IMR-90 (cell line): ENCODE results near the gene SLC39A2. TPM values are rescaled to one million over a fixed set of nuclear protein-coding genes. Genes with fewer than 3 reads are reported as not detected.

Experiments used
- ATAC-seq: fragments of 200-7000 bp; cut with Tn5 transposase; 2 replicates; pipeline ENCODE4 v1.9.1; 2020; ENCODE audit warnings: low read depth, mild to moderate bottlenecking, moderate library complexity
- BruUV-seq: library from RNA; stranded (reverse); fragments of 400-500 nt; replicated peaks from 2 replicates; lab custom pipeline; 2021; lab: Mats Ljungman, UMichigan
- CTCF ChIA-PET: fragments of 300-600 bp; formaldehyde crosslinking; extraction: SDS; loops from one replicate; lab custom pipeline; 2021; ENCODE audit warnings: antibody characterized with exemption; lab: Yijun Ruan, JAX
- POLR2A ChIA-PET: fragments of 300-600 bp; sonication (Branson Sonifier 250); formaldehyde crosslinking; loops from one replicate; lab custom pipeline; 2022; ENCODE audit warnings: antibody characterized with exemption; ENCODE audit not compliant: unreplicated experiment; lab: Charles Lee
- DNase-seq: peaks from one replicate; pipeline ENCODE4 v3.0.0; 2013
- H2AFZ ChIP-seq: replicated peaks from 2 replicates; pipeline ENCODE3; 2013; ENCODE audit warnings: low read length, mild to moderate bottlenecking; ENCODE audit not compliant: poor library complexity
- H2AK5ac ChIP-seq: 2 replicates; pipeline ENCODE4 v1.6.1; 2013; ENCODE audit warnings: low read depth, low read length, inconsistent platforms
- H2AK9ac ChIP-seq: replicated peaks from 2 replicates; pipeline ENCODE3; 2013; ENCODE audit warnings: mild to moderate bottlenecking, low read depth, low read length, moderate library complexity; ENCODE audit not compliant: poor library complexity
- H2BK120ac ChIP-seq: 2 replicates; pipeline ENCODE4 v1.6.1; 2013; ENCODE audit warnings: low read depth, low read length, inconsistent platforms
- H2BK15ac ChIP-seq: 3 replicates; pipeline ENCODE4 v1.6.1; 2013; ENCODE audit warnings: low read depth, low read length, inconsistent platforms
- H2BK20ac ChIP-seq: 2 replicates; pipeline ENCODE4 v1.6.1; 2013; ENCODE audit warnings: low read depth, mild to moderate bottlenecking, inconsistent platforms, low read length, moderate library complexity
- H2BK5ac ChIP-seq: 2 replicates; pipeline ENCODE4 v1.6.1; 2013; ENCODE audit warnings: mild to moderate bottlenecking, low read depth, low read length, inconsistent platforms; ENCODE audit not compliant: poor library complexity, severe bottlenecking
- H3K14ac ChIP-seq: replicated peaks from 2 replicates; pipeline ENCODE4 v1.6.1; 2013; ENCODE audit warnings: low read depth, low read length, inconsistent platforms
- H3K18ac ChIP-seq: 2 replicates; pipeline ENCODE4 v1.6.1; 2013; ENCODE audit warnings: low read depth, low read length, control low read depth
- H3K23ac ChIP-seq: 2 replicates; pipeline ENCODE4 v1.6.1; 2013; ENCODE audit warnings: low read depth, low read length, inconsistent platforms
- H3K27ac ChIP-seq: 2 replicates; pipeline ENCODE4 v1.5.1; 2013; ENCODE audit warnings: mild to moderate bottlenecking, control low read depth, low read length; ENCODE audit not compliant: insufficient read depth
- H3K27me3 ChIP-seq: 2 replicates; pipeline ENCODE4 v1.6.1; 2013; ENCODE audit warnings: low read length; ENCODE audit not compliant: control insufficient read depth, insufficient read depth
- H3K36me3 ChIP-seq: 2 replicates; pipeline ENCODE4 v1.6.1; 2013; ENCODE audit warnings: low read length, mixed read lengths; ENCODE audit not compliant: control insufficient read depth, insufficient read depth
- H3K4ac ChIP-seq: 2 replicates; pipeline ENCODE4 v1.6.1; 2013; ENCODE audit warnings: low read depth, low read length, inconsistent platforms
- H3K4me1 ChIP-seq: 2 replicates; pipeline ENCODE4 v1.6.1; 2013; ENCODE audit warnings: low read length, mixed read lengths; ENCODE audit not compliant: control insufficient read depth, insufficient read depth
- H3K4me2 ChIP-seq: 2 replicates; pipeline ENCODE4 v1.6.1; 2013; ENCODE audit warnings: low read depth, mild to moderate bottlenecking, control low read depth, low read length, moderate library complexity
- H3K4me3 ChIP-seq: 2 replicates; pipeline ENCODE4 v1.5.1; 2013; ENCODE audit warnings: low read depth, mild to moderate bottlenecking, control low read depth, low read length, moderate library complexity; ENCODE audit not compliant: insufficient read depth
- H3K56ac ChIP-seq: 2 replicates; pipeline ENCODE4 v1.6.1; 2013; ENCODE audit warnings: low read length, inconsistent platforms; ENCODE audit not compliant: insufficient read depth; ENCODE audit errors: extremely low read depth
- H3K79me1 ChIP-seq, 2 experiments: 2 replicates each; pipeline ENCODE4 v1.6.1; 2013; ENCODE audit warnings: low read length in 2 of 2, inconsistent platforms in 1 of 2, low read depth in 1 of 2
- H3K9ac ChIP-seq: 2 replicates; pipeline ENCODE4 v1.6.1; 2013; ENCODE audit warnings: low read depth, low read length, control low read depth
- H3K9me1 ChIP-seq: 2 replicates; pipeline ENCODE4 v1.6.1; 2013; ENCODE audit warnings: low read length, inconsistent platforms; ENCODE audit not compliant: insufficient read depth
- H3K9me3 ChIP-seq: 2 replicates; pipeline ENCODE4 v1.6.1; 2013; ENCODE audit warnings: low read length; ENCODE audit not compliant: control insufficient read depth, insufficient read depth
- H4K20me1 ChIP-seq: 2 replicates; pipeline ENCODE4 v1.6.1; 2013; ENCODE audit warnings: low read length, inconsistent platforms; ENCODE audit not compliant: insufficient read depth
- H4K5ac ChIP-seq: 2 replicates; pipeline ENCODE4 v1.6.1; 2013; ENCODE audit warnings: mild to moderate bottlenecking, low read depth, low read length, control low read depth
- H4K8ac ChIP-seq, 2 experiments: 2 replicates each; pipeline ENCODE4 v1.6.1; 2013; ENCODE audit warnings: low read depth in 2 of 2, low read length in 2 of 2, control low read depth in 1 of 2, inconsistent platforms in 1 of 2
- H4K91ac ChIP-seq: 2 replicates; pipeline ENCODE4 v1.6.1; 2013; ENCODE audit warnings: low read depth, low read length, inconsistent platforms; ENCODE audit not compliant: insufficient read depth
- CEBPB ChIP-seq: IDR thresholded peaks from 2 replicates; pipeline ENCODE4 v1.6.1; 2012; ENCODE audit warnings: low read depth, low read length, improper control_type of control experiment
- MAFK ChIP-seq: IDR thresholded peaks from 2 replicates; pipeline ENCODE4 v1.6.1; 2012; ENCODE audit warnings: low read depth, low read length, improper control_type of control experiment
- WGBS, 2 experiments: methylation state at CpG; one replicate each; pipeline versions ENCODE4 v1.1.5 to v1.1.7; 2013; ENCODE audit warnings: missing lambda C conversion rate in 2 of 2; ENCODE audit not compliant: insufficient read length in 1 of 2; ENCODE audit errors: extremely low coverage in 2 of 2; 5-methylcytosine and 5-hydroxymethylcytosine counted together
- dilution Hi-C: fragments of 300-500 bp; cut with HindIII; formaldehyde crosslinking; loops from one replicate; pipeline ENCODE4 v1.14.3; 2018; ENCODE audit warnings: low sequenced_read_pairs; ENCODE audit not compliant: unreplicated experiment
- in situ Hi-C: fragments of 300-500 bp; cut with MboI; formaldehyde crosslinking; loops from 3 replicates; pipeline ENCODE4 v1.14.3; 2019; ENCODE audit warnings: low sequenced_read_pairs, inconsistent platforms, mixed read lengths
- intact Hi-C: fragments of 100-400 bp; cut with micrococcal nuclease; formaldehyde crosslinking; loops from 2 replicates; pipeline ENCODE4 v1.10.0; 2022
- polyA plus RNA-seq, 3 experiments: library from polyadenylated mRNA; depleted of rRNA; stranded (reverse); fragments of >200 nt; gene quantifications; 2 replicates each; pipeline ENCODE4 v1.2.3, GENCODE V29; 2012; ENCODE audit warnings: low replicate concordance in 1 of 3
- total RNA-seq: library from RNA; depleted of rRNA; stranded (reverse); fragments of >200 nt; gene quantifications from 2 replicates; pipeline ENCODE4 v1.2.3, GENCODE V29; 2012

SLC39A2 gene
- total and polyA plus RNA-seq, 2 of the 4 experiments (the other 2 are of a cell fraction): not detected

DNA sequence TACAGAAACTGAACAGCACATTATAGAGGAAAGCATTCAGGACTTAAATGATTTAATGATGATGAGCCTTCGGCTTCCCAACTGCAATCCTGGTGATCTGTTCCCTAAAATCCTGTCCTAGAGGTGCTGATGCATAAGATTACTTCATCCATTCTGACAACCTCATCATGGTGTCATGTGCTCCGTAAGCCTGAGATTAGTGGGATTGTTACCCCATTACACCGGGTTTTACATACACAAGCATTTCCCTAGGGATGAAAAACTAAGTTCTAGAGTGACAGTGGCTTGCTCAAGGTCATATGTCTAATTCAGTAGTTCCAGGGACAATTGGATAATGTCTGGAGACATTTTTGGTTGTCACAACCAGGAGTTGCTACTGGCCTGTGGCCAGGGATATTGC lies 38.1 kb downstream of the SLC39A2 start:
- no peak overlapping the region for H3K4me3 ChIP-seq
- POLR2A ChIA-PET: no interaction called here
- H3K23ac ChIP-seq: no peak overlapping the region
- no peak overlapping the region for H3K14ac ChIP-seq
- no peak overlapping the region for H2BK120ac ChIP-seq
- H3K4ac ChIP-seq: no peak overlapping the region
- peaks cover 41% of the 10 kb centered on the region for H3K27me3 ChIP-seq
- in situ Hi-C loops: no loop called here
- DNase-seq: no peak
- no peak overlapping the region for H2BK15ac ChIP-seq
- no peaks in the 10 kb centered on the region for H3K36me3 ChIP-seq
- WGBS, 2 experiments: no CpG with 5 or more reads among the region's 3 CpGs
- dilution Hi-C loops: no loop called here
- peaks cover 2% of the 10 kb centered on the region; the same call in 1 of the 2 replicates for H3K4me1 ChIP-seq
- no TSS peak for BruUV-seq
- no peak overlapping the region for H4K91ac ChIP-seq
- H3K79me1 ChIP-seq: no peaks in the 10 kb centered on the region
- H4K20me1 ChIP-seq: no peaks in the 10 kb centered on the region
- H2BK20ac ChIP-seq: no peak overlapping the region
- no peak overlapping the region for H2AK9ac ChIP-seq
- H3K27ac ChIP-seq: no peak overlapping the region
- no peaks in the 10 kb centered on the region for H3K9me3 ChIP-seq
- H4K5ac ChIP-seq: no peak overlapping the region
- H2AK5ac ChIP-seq: no peak overlapping the region
- no peak overlapping the region for H3K56ac ChIP-seq
- no peak for ATAC-seq
- CTCF ChIA-PET: interaction anchor here (1.1 kb wide), 1 partner anchor 22 kb away, joined by 3 read pairs; no protein-coding TSS in a partner anchor
- no peak overlapping the region for H3K9ac ChIP-seq
- no peak overlapping the region for H3K18ac ChIP-seq
- no peaks in the 10 kb centered on the region for H3K9me1 ChIP-seq
- H3K4me2 ChIP-seq: no peak overlapping the region
- TF ChIP-seq CEBPB (no peak), MAFK (no peak)
- H2BK5ac ChIP-seq: no peak overlapping the region
- H4K8ac ChIP-seq: no peak overlapping the region
- intact Hi-C loops: no loop called here
- no peak overlapping the region for H2AFZ ChIP-seq
